SKM-1 treated with dmso at 0.1 percent for 144 hours (cell line): ENCODE data around the gene CCDC141.
"Not testable (repeated sequence)": the region's sequence is repeated elsewhere in the genome, so short reads cannot be mapped to it uniquely, and the experiment has no call there.

ENCODE experiments used
- DNase-seq: peaks from one replicate; lab custom pipeline; 2025; ENCODE audit not compliant: unreplicated experiment; lab: John Stamatoyannopoulos, UW

CCDC141 gene

GRCh38 chr2:179049546-179050311 lies at the start of gene CCDC141:
Gene CCDC141, minus strand, starts transcription at chr2:179050137. Its CDS starts 196 bp downstream, at chr2:179049941.
- peak; percentile 69 for DNase-seq

GRCh38 chr2:179098080-179098689 lies 48.2 kb upstream of the CCDC141 start:
- no peak for DNase-seq

- DNase-seq = no peak
These were observed 47.2 kb upstream of the CCDC141 start for GRCh38 chr2:179097131-179097530.

GRCh38 chr2:179096090-179096489 lies 46.2 kb upstream of the CCDC141 start:
- peak; percentile 40 for DNase-seq

GRCh38 chr2:179092912-179093311 lies 43.0 kb upstream of the CCDC141 start:
- DNase-seq = not testable (repeated sequence)

- DNase-seq = no peak
These were observed 32.8 kb upstream of the CCDC141 start for GRCh38 chr2:179082697-179083096.

- DNase-seq = no peak
These were observed 32.0 kb upstream of the CCDC141 start for GRCh38 chr2:179081954-179082353.

GRCh38 chr2:179072527-179072926 lies 22.6 kb upstream of the CCDC141 start:
- DNase-seq = no peak

GRCh38 chr2:179071810-179072355 lies 21.9 kb upstream of the CCDC141 start:
- DNase-seq = no peak

GRCh38 chr2:179070895-179071294 lies 21.0 kb upstream of the CCDC141 start:
- DNase-seq = no peak

GRCh38 chr2:179069685-179070084 lies 19.7 kb upstream of the CCDC141 start:
- no peak for DNase-seq

- DNase-seq = no peak
These were observed 19.2 kb upstream of the CCDC141 start for GRCh38 chr2:179068991-179069643.

- no peak for DNase-seq
These were observed 9.2 kb upstream of the CCDC141 start for GRCh38 chr2:179059026-179059700.

GRCh38 chr2:179057737-179058136 lies 7.8 kb upstream of the CCDC141 start:
- no peak for DNase-seq

- DNase-seq = not testable (repeated sequence)
These were observed 3.6 kb upstream of the CCDC141 start for GRCh38 chr2:179053568-179053967.

GRCh38 chr2:179051250-179051649 lies 1.3 kb upstream of the CCDC141 start:
- DNase-seq = no peak

GRCh38 chr2:179050755-179051154 lies 818 bp upstream of the CCDC141 start:
- no peak for DNase-seq

- no peak for DNase-seq
These were observed 763 bp downstream of the CCDC141 start for GRCh38 chr2:179049203-179049545.

GRCh38 chr2:179048099-179048498 lies 1.8 kb downstream of the CCDC141 start:
- no peak for DNase-seq

GRCh38 chr2:179045602-179046001 lies 4.3 kb downstream of the CCDC141 start:
- DNase-seq = not testable (repeated sequence)

- DNase-seq = no peak
These were observed 5.4 kb downstream of the CCDC141 start for GRCh38 chr2:179044500-179044899.
